Common myeloid progenitor, CD34-positive (primary cell): ENCODE data around the gene RBBP5.
"Not testable (repeated sequence)": the region's sequence is repeated elsewhere in the genome, so short reads cannot be mapped to it uniquely, and the experiment has no call there.

ENCODE experiments used
- CTCF ChIA-PET: fragments of 350-600 bp; sonication (Branson Sonifier 250); formaldehyde crosslinking; loops from one replicate; lab custom pipeline; 2021; ENCODE audit warnings: antibody characterized with exemption; lab: Charles Lee
- POLR2A ChIA-PET: fragments of 350-600 bp; sonication (Branson Sonifier 250); formaldehyde crosslinking; loops from one replicate; lab custom pipeline; 2021; ENCODE audit warnings: antibody characterized with exemption; lab: Charles Lee
- DNase-seq, 3 donors: peaks; one replicate each; pipeline versions ENCODE4 v3.0.0 to v3.0.0-alpha.2; 2013
- H3K27ac ChIP-seq, 2 experiments: 1 replicate in 1 of 2; 2 replicates in 1 of 2; pipeline ENCODE4 v1.7.0; 2013; ENCODE audit warnings: inconsistent platforms in 2 of 2, low read length in 2 of 2, mild to moderate bottlenecking in 2 of 2, low read depth in 1 of 2, moderate library complexity in 1 of 2; ENCODE audit not compliant: severe bottlenecking in 2 of 2, insufficient read depth in 1 of 2, poor library complexity in 1 of 2
- H3K27me3 ChIP-seq, 5 experiments: replicated peaks in 2 of 5; 1 replicate in 3 of 5; 2 replicates in 2 of 5; pipeline versions ENCODE4 v1.6.1 to v1.7.0; 2013; ENCODE audit warnings: low read length in 4 of 5, mild to moderate bottlenecking in 2 of 5, moderate library complexity in 2 of 5, inconsistent platforms in 1 of 5; ENCODE audit not compliant: insufficient read depth in 5 of 5, control insufficient read depth in 4 of 5
- H3K36me3 ChIP-seq, 4 experiments: 1 replicate in 2 of 4; 2 replicates in 2 of 4; pipeline versions ENCODE4 v1.6.1 to v1.7.0; 2013; ENCODE audit warnings: low read length in 3 of 4, control low read depth in 1 of 4, mild to moderate bottlenecking in 1 of 4; ENCODE audit not compliant: control insufficient read depth in 4 of 4, insufficient read depth in 4 of 4
- H3K4me1 ChIP-seq, 4 experiments: 1 replicate in 3 of 4; 2 replicates in 1 of 4; pipeline versions ENCODE4 v1.6.1 to v1.7.1; 2013; ENCODE audit warnings: low read length in 3 of 4, mild to moderate bottlenecking in 3 of 4, control low read depth in 1 of 4, inconsistent platforms in 1 of 4, moderate library complexity in 1 of 4; ENCODE audit not compliant: control insufficient read depth in 4 of 4, insufficient read depth in 4 of 4; ENCODE audit errors: control extremely low read depth in 1 of 4
- H3K4me3 ChIP-seq, 7 experiments: 1 replicate in 4 of 7; 2 replicates in 3 of 7; pipeline versions ENCODE4 v1.5.1 to v1.7.0; 2013; ENCODE audit warnings: mild to moderate bottlenecking in 7 of 7, low read length in 6 of 7, moderate library complexity in 6 of 7, inconsistent platforms in 2 of 7, low read depth in 2 of 7, control low read depth in 1 of 7; ENCODE audit not compliant: insufficient read depth in 4 of 7, control insufficient read depth in 1 of 7; ENCODE audit errors: extremely low read depth in 1 of 7
- H3K9me3 ChIP-seq, 5 experiments: 1 replicate in 4 of 5; 2 replicates in 1 of 5; pipeline versions ENCODE4 v1.6.1 to v1.7.1; 2013; ENCODE audit warnings: low read length in 4 of 5, mild to moderate bottlenecking in 2 of 5, inconsistent platforms in 1 of 5, low read depth in 1 of 5, moderate library complexity in 1 of 5; ENCODE audit not compliant: control insufficient read depth in 4 of 5, insufficient read depth in 2 of 5; ENCODE audit errors: control extremely low read depth in 1 of 5
- WGBS: methylation state at CpG from one replicate; pipeline ENCODE4 v1.1.5; 2013; ENCODE audit not compliant: insufficient coverage; 5-methylcytosine and 5-hydroxymethylcytosine counted together

The RBBP5 gene

GRCh38 chr1:205161076-205161475 lies 39.3 kb upstream of the RBBP5 start:
- CTCF ChIA-PET: interaction anchor here (0.9 to 1.5 kb wide), 2 partner anchors 10 to 30 kb away, joined by 3 to 8 read pairs; no protein-coding TSS in a partner anchor
- Histone ChIP-seq H3K4me3 (no peak overlapping the region), H3K9me3 (peaks cover 0 to 16% (median 8%) of the 10 kb centered on the region in 5 experiments), H3K36me3 (peaks cover 39 to 87% (median 52%) of the 10 kb centered on the region in 4 experiments), H3K27ac (no peak overlapping the region), H3K27me3 (no peaks in the 10 kb centered on the region), H3K4me1 (no peaks in the 10 kb centered on the region)
- 100% methylated on average over 6 of the region's 6 CpGs for WGBS
- POLR2A ChIA-PET: no interaction called here
- DNase-seq: no peak

- no peaks in the 10 kb centered on the region for H3K4me1 ChIP-seq
- ChIA-PET POLR2A (interaction anchor here (0.6 to 0.7 kb wide), 2 partner anchors 72 to 104 kb away, joined by 3 read pairs; no protein-coding TSS in a partner anchor), CTCF (interaction anchor here (0.9 to 2.3 kb wide), 7 partner anchors 8 to 98 kb away, joined by 3 to 7 read pairs (median 3); no protein-coding TSS in a partner anchor)
- H3K27ac ChIP-seq: peak overlapping the region in 1 of 2 experiments; percentile 57
- H3K36me3 ChIP-seq: peaks cover 43 to 87% (median 57%) of the 10 kb centered on the region in 4 experiments
- H3K27me3 ChIP-seq: no peaks in the 10 kb centered on the region
- DNase-seq: no peak
- H3K4me3 ChIP-seq: no peak overlapping the region
- WGBS: 100% methylated on average over 1 of the region's 2 CpGs
- peaks cover 0 to 21% (median 14%) of the 10 kb centered on the region in 5 experiments for H3K9me3 ChIP-seq
These were observed 36.4 kb upstream of the RBBP5 start for GRCh38 chr1:205158048-205158616.

GRCh38 chr1:205155665-205156377 lies 34.0 kb upstream of the RBBP5 start:
- 100% methylated on average over 2 of the region's 3 CpGs for WGBS
- Histone ChIP-seq H3K9me3 (peaks cover 0 to 21% (median 14%) of the 10 kb centered on the region in 5 experiments), H3K36me3 (peaks cover 34 to 78% (median 46%) of the 10 kb centered on the region in 4 experiments)
- H3K4me3 ChIP-seq, H3K4me1 ChIP-seq, H3K27ac ChIP-seq, CTCF ChIA-PET, H3K27me3 ChIP-seq, DNase-seq: not testable (repeated sequence)
- POLR2A ChIA-PET: interaction anchor here (0.8 kb wide), 1 partner anchor 98 kb away, joined by 4 read pairs; no protein-coding TSS in a partner anchor

- H3K4me1 ChIP-seq: no peaks in the 10 kb centered on the region
- CTCF ChIA-PET: interaction anchor here (0.9 to 2.2 kb wide), 4 partner anchors 8 to 103 kb away, joined by 3 to 8 read pairs (median 7); no protein-coding TSS in a partner anchor
- 94% methylated on average over 3 of the region's 4 CpGs for WGBS
- H3K27me3 ChIP-seq: no peaks in the 10 kb centered on the region
- no peak overlapping the region for H3K4me3 ChIP-seq
- H3K36me3 ChIP-seq: peaks cover 27 to 74% (median 35%) of the 10 kb centered on the region in 4 experiments
- peaks cover 0 to 18% (median 14%) of the 10 kb centered on the region in 5 experiments for H3K9me3 ChIP-seq
- no peak overlapping the region for H3K27ac ChIP-seq
- DNase-seq: no peak
- POLR2A ChIA-PET: no interaction called here
These were observed 30.7 kb upstream of the RBBP5 start for GRCh38 chr1:205152505-205152904.

GRCh38 chr1:205150651-205151428 lies 29.1 kb upstream of the RBBP5 start:
- no peaks in the 10 kb centered on the region for H3K4me1 ChIP-seq
- no peaks in the 10 kb centered on the region for H3K27me3 ChIP-seq
- 71% methylated on average over 2 of the region's 5 CpGs for WGBS
- ChIA-PET POLR2A (no interaction called here), CTCF (interaction anchor here (0.9 to 2.9 kb wide), 7 partner anchors 8 to 104 kb away, joined by 3 to 18 read pairs (median 7); no protein-coding TSS in a partner anchor)
- peaks cover 18 to 67% (median 26%) of the 10 kb centered on the region in 4 experiments for H3K36me3 ChIP-seq
- no peak overlapping the region for H3K27ac ChIP-seq
- no peak for DNase-seq
- peaks cover 0 to 4% (median 3%) of the 10 kb centered on the region in 5 experiments for H3K9me3 ChIP-seq
- no peak overlapping the region for H3K4me3 ChIP-seq

- H3K4me1 ChIP-seq: no peaks in the 10 kb centered on the region
- H3K27ac ChIP-seq: no peak overlapping the region
- no peaks in the 10 kb centered on the region for H3K27me3 ChIP-seq
- H3K36me3 ChIP-seq: peaks cover 11 to 46% (median 16%) of the 10 kb centered on the region in 4 experiments
- H3K4me3 ChIP-seq: no peak overlapping the region
- CTCF ChIA-PET: no interaction called here
- WGBS: 94% methylated on average over 5 of the region's 6 CpGs
- POLR2A ChIA-PET: no interaction called here
- DNase-seq: no peak
- H3K9me3 ChIP-seq: no peaks in the 10 kb centered on the region
These were observed 25.5 kb upstream of the RBBP5 start for GRCh38 chr1:205147191-205147835.
